CD14-positive monocyte (primary cell): ENCODE data around the gene ID4. TPM values are rescaled to one million over a fixed set of nuclear protein-coding genes. Genes with fewer than 3 reads are reported as not detected.

Experiments
- DNase-seq, 3 donors: peaks; one replicate each; pipeline ENCODE4 v3.0.0-alpha.2; 2011 to 2022
- H2AFZ ChIP-seq: 2 replicates; pipeline ENCODE4 v1.6.0; 2012; ENCODE audit warnings: mild to moderate bottlenecking, low read depth, low read length, inconsistent platforms; ENCODE audit not compliant: insufficient read depth, poor library complexity, severe bottlenecking
- H3K27ac ChIP-seq, 2 donors: 1 replicate in 1 of 2; 2 replicates in 1 of 2; pipeline ENCODE4 v1.5.1; 2012 to 2013; ENCODE audit warnings: low read length in 2 of 2, control low read depth in 1 of 2, inconsistent platforms in 1 of 2, low read depth in 1 of 2, mild to moderate bottlenecking in 1 of 2
- H3K27me3 ChIP-seq, 2 donors: one replicate each; pipeline versions ENCODE4 v1.6.0 to v1.6.1; 2011 to 2013; ENCODE audit warnings: low read length in 2 of 2; ENCODE audit not compliant: control insufficient read depth in 2 of 2, insufficient read depth in 2 of 2
- H3K36me3 ChIP-seq, 2 donors: replicated peaks in 1 of 2; 1 replicate in 1 of 2; 2 replicates in 1 of 2; pipeline versions ENCODE4 v1.5.1 to v1.6.1; 2012 to 2013; ENCODE audit warnings: low read length in 2 of 2, control low read depth in 1 of 2, inconsistent platforms in 1 of 2, mild to moderate bottlenecking in 1 of 2; ENCODE audit not compliant: insufficient read depth in 2 of 2, control insufficient read depth in 1 of 2
- H3K4me1 ChIP-seq, 2 donors: 1 replicate in 1 of 2; 2 replicates in 1 of 2; pipeline versions ENCODE4 v1.5.1 to v1.6.1; 2012 to 2013; ENCODE audit warnings: low read length in 2 of 2, control low read depth in 1 of 2, inconsistent platforms in 1 of 2, mild to moderate bottlenecking in 1 of 2, moderate library complexity in 1 of 2; ENCODE audit not compliant: insufficient read depth in 2 of 2, control insufficient read depth in 1 of 2
- H3K4me2 ChIP-seq: replicated peaks from 2 replicates; pipeline ENCODE3; 2012; ENCODE audit warnings: low read length, moderate library complexity, mild to moderate bottlenecking; ENCODE audit not compliant: poor library complexity, severe bottlenecking; ENCODE audit errors: extremely low read depth
- H3K4me3 ChIP-seq, 3 experiments: fragments of 200-600 bp in 1 of 3; sonication (generic) in 1 of 3; replicated peaks in 1 of 3; 1 replicate in 2 of 3; 2 replicates in 1 of 3; pipeline ENCODE4 v1.5.1; 2011 to 2013; ENCODE audit warnings: low read length in 3 of 3, mild to moderate bottlenecking in 3 of 3, control low read depth in 2 of 3, low read depth in 2 of 3, inconsistent platforms in 1 of 3, moderate library complexity in 1 of 3
- H3K79me2 ChIP-seq: 2 replicates; pipeline ENCODE4 v1.6.0; 2012; ENCODE audit warnings: mild to moderate bottlenecking, control low read depth, inconsistent platforms, low read length, moderate library complexity; ENCODE audit not compliant: insufficient read depth
- H3K9ac ChIP-seq: 2 replicates; pipeline ENCODE4 v1.6.0; 2017; ENCODE audit warnings: low read length, mild to moderate bottlenecking; ENCODE audit not compliant: insufficient read depth, poor library complexity, severe bottlenecking
- H3K9me3 ChIP-seq, 2 donors: replicated peaks in 1 of 2; 1 replicate in 1 of 2; 2 replicates in 1 of 2; pipeline versions ENCODE4 v1.5.1 to v1.6.1; 2012 to 2013; ENCODE audit warnings: low read length in 2 of 2, control low read depth in 1 of 2; ENCODE audit not compliant: control insufficient read depth in 1 of 2, insufficient read depth in 1 of 2
- H4K20me1 ChIP-seq: 2 replicates; pipeline ENCODE4 v1.6.0; 2012; ENCODE audit warnings: mild to moderate bottlenecking, low read length, control low read depth, moderate library complexity; ENCODE audit not compliant: insufficient read depth
- H3K27ac Mint-ChIP-seq, 7 donors: one replicate each; pipeline ENCODE4 v1.8.0; 2020; ENCODE audit warnings: mild to moderate bottlenecking in 7 of 7, mixed read lengths in 7 of 7, moderate library complexity in 6 of 7, inconsistent platforms in 2 of 7
- H3K27me3 Mint-ChIP-seq, 3 donors: one replicate each; pipeline ENCODE4 v1.8.0; 2021 to 2022; ENCODE audit warnings: low read depth in 3 of 3, mild to moderate bottlenecking in 3 of 3, mixed read lengths in 3 of 3, moderate library complexity in 3 of 3, inconsistent platforms in 1 of 3
- H3K36me3 Mint-ChIP-seq, 2 donors: one replicate each; pipeline ENCODE4 v1.8.0; 2020; ENCODE audit warnings: mixed read lengths in 2 of 2, inconsistent platforms in 1 of 2, mild to moderate bottlenecking in 1 of 2
- H3K4me1 Mint-ChIP-seq: one replicate; pipeline ENCODE4 v1.8.0; 2020; ENCODE audit warnings: mild to moderate bottlenecking, mixed read lengths
- H3K4me3 Mint-ChIP-seq, 2 donors: one replicate each; pipeline ENCODE4 v1.8.0; 2020; ENCODE audit warnings: mild to moderate bottlenecking in 2 of 2, mixed read lengths in 2 of 2, moderate library complexity in 1 of 2
- H3K9me3 Mint-ChIP-seq, 7 donors: one replicate each; pipeline ENCODE4 v1.8.0; 2020 to 2022; ENCODE audit warnings: mixed read lengths in 7 of 7, mild to moderate bottlenecking in 6 of 7, moderate library complexity in 6 of 7, inconsistent platforms in 2 of 7
- WGBS: methylation state at CpG from one replicate; pipeline ENCODE4 v1.1.5; 2013; ENCODE audit warnings: missing lambda C conversion rate; ENCODE audit not compliant: insufficient coverage; 5-methylcytosine and 5-hydroxymethylcytosine counted together
- intact Hi-C, 2 donors: fragments of 100-400 bp; cut with micrococcal nuclease; formaldehyde crosslinking; loops; one replicate each; pipeline versions ENCODE4 v1.15.0 to v1.15.1; 2023
- polyA plus RNA-seq, 3 donors: library from polyadenylated mRNA; depleted of rRNA in 1 of 3; unstranded in 2 of 3; stranded (reverse) in 1 of 3; fragments of 300-500 nt in 2 of 3; fragments of >200 nt in 1 of 3; fragmentation: Illumina TruSeq in 2 of 3; gene quantifications; 1 replicate in 2 of 3; 2 replicates in 1 of 3; pipeline ENCODE4 v1.2.3, GENCODE V29; 2012 to 2021
- TF ChIP-seq, protein P1 (sequence below): fragments of 200-600 bp; IDR thresholded peaks from one replicate; pipeline ENCODE4 v1.8.0; 2022; ENCODE audit warnings: antibody characterized with exemption, mild to moderate bottlenecking

The ID4 gene
- polyA plus RNA-seq, 3 donors: not detected

DNA sequence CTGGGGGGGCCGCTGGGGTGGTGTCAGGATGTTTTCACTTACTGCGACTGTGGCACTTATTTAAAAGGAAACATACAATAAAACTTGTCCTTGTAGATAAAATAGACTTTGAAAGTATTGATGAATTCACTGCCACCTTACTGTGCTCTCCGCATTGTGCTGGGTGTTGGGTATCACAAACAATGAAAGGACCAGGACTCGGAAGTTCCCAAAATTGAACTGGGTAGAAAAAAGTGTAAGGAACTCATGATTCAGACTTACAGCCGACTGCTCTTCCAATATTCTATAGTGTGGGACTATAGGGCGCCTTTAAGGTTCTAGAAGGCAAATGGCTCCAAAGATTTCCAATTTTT is 32.1 kb upstream of the ID4 start:
- TF ChIP-seq, protein P1, sequence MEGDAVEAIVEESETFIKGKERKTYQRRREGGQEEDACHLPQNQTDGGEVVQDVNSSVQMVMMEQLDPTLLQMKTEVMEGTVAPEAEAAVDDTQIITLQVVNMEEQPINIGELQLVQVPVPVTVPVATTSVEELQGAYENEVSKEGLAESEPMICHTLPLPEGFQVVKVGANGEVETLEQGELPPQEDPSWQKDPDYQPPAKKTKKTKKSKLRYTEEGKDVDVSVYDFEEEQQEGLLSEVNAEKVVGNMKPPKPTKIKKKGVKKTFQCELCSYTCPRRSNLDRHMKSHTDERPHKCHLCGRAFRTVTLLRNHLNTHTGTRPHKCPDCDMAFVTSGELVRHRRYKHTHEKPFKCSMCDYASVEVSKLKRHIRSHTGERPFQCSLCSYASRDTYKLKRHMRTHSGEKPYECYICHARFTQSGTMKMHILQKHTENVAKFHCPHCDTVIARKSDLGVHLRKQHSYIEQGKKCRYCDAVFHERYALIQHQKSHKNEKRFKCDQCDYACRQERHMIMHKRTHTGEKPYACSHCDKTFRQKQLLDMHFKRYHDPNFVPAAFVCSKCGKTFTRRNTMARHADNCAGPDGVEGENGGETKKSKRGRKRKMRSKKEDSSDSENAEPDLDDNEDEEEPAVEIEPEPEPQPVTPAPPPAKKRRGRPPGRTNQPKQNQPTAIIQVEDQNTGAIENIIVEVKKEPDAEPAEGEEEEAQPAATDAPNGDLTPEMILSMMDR: no peak
- Histone ChIP-seq H3K27me3 (peaks cover 20 to 30% of the 10 kb centered on the region in 2 donors), H3K79me2 (no peaks in the 10 kb centered on the region), H3K9ac (no peak overlapping the region), H3K4me2 (peak overlapping the region; percentile 70), H3K9me3 (no peaks in the 10 kb centered on the region), H4K20me1 (no peaks in the 10 kb centered on the region), H2AFZ (peak overlapping the region; percentile 41), H3K4me1 (peaks cover 6 to 9% of the 10 kb centered on the region in 2 donors), H3K27ac (no peak overlapping the region), H3K36me3 (no peaks in the 10 kb centered on the region), H3K4me3 (peak overlapping the region in 1 of 3 experiments; percentile 61)
- H3K36me3 Mint-ChIP-seq: no peaks in the 10 kb centered on the region
- H3K9me3 Mint-ChIP-seq: peaks cover 0 to 2% (median 0%) of the 10 kb centered on the region in 7 donors
- peak overlapping the region; percentile 10 to 87 for H3K4me3 Mint-ChIP-seq
- peaks cover 7% of the 10 kb centered on the region for H3K4me1 Mint-ChIP-seq
- peaks cover 25 to 41% (median 34%) of the 10 kb centered on the region in 3 donors for H3K27me3 Mint-ChIP-seq
- peak in 1 of 3 donors; percentile 4 for DNase-seq
- intact Hi-C loops: no loop called here
- no CpG with 5 or more reads among the region's 6 CpGs for WGBS
- peak overlapping the region in 1 of 7 donors; percentile 46 for H3K27ac Mint-ChIP-seq

DNA sequence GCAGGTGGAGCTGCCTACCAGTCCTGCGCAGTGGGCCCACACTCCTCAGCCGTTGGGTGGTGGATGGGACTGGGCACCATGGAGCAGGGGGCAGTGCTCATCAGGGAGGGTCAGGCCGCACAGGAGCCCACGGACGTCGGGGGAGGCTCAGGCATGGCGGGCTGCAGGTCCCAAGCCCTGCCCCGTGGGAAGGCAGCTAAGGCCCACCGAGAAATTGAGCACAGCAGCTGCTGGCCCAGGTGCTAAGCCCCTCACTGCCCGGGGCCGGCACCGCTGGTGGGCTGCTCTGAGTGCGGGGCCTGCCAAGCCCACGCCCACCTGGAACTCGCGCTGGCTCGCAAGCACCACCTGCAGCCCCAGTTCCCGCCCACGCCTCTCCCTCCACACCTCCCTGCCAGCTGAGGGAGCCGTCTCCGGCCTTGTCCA is 30.2 kb upstream of the ID4 start:
- no peak overlapping the region for H3K4me3 ChIP-seq
- no peaks in the 10 kb centered on the region for H3K9me3 ChIP-seq
- no peaks in the 10 kb centered on the region for H3K36me3 ChIP-seq
- no peak for DNase-seq
- H4K20me1 ChIP-seq: no peaks in the 10 kb centered on the region
- H3K27me3 ChIP-seq: peaks cover 24 to 30% of the 10 kb centered on the region in 2 donors
- H3K4me3 Mint-ChIP-seq: no peak overlapping the region
- no peaks in the 10 kb centered on the region for H3K79me2 ChIP-seq
- H3K27me3 Mint-ChIP-seq: peaks cover 24 to 39% (median 34%) of the 10 kb centered on the region in 3 donors
- H3K4me2 ChIP-seq: no peak overlapping the region
- peaks cover 0 to 2% (median 2%) of the 10 kb centered on the region in 7 donors for H3K9me3 Mint-ChIP-seq
- intact Hi-C loops: no loop called here
- H3K36me3 Mint-ChIP-seq: no peaks in the 10 kb centered on the region
- H3K27ac Mint-ChIP-seq: peak overlapping the region in 1 of 7 donors; percentile 42
- H2AFZ ChIP-seq: no peak overlapping the region
- peaks cover 7% of the 10 kb centered on the region for H3K4me1 Mint-ChIP-seq
- WGBS: 98% methylated on average over 21 of the region's 21 CpGs
- TF ChIP-seq, protein P1: no peak
- H3K4me1 ChIP-seq: peaks cover 6 to 9% of the 10 kb centered on the region in 2 donors
- H3K9ac ChIP-seq: no peak overlapping the region
- H3K27ac ChIP-seq: no peak overlapping the region
